ENCODE measurements around the gene UCK2.

Gene UCK2

GRCh38 chr1:165896277-165896676 is 68.9 kb downstream of the UCK2 start:
- TF ChIP-seq CTCF (IDR thresholded peaks at IDR 0.05; ENCODE audit: low read depth, low read length, missing control alignments): no peak
- no peak for DNase-seq (ENCODE audit: low read depth)
- H3K4me3 ChIP-seq (ENCODE audit: low read depth, low read length): no peak overlapping the region

- no peak for TF ChIP-seq CTCF (IDR thresholded peaks at IDR 0.05; ENCODE audit: low read depth, low read length, missing control alignments)
- DNase-seq (ENCODE audit: low read depth): no peak
Measured at GRCh38 chr1:165897326-165898303, 70.2 kb downstream of the UCK2 start.

GRCh38 chr1:165898837-165899236 is 71.4 kb downstream of the UCK2 start:
- no peak for DNase-seq (ENCODE audit: low read depth)
- no peak for TF ChIP-seq CTCF (IDR thresholded peaks at IDR 0.05; ENCODE audit: low read depth, low read length, missing control alignments)
- no peak overlapping the region for H3K4me3 ChIP-seq (ENCODE audit: low read depth, low read length)

More at GRCh38 chr1:165897326-165898303, 70.2 kb downstream of the UCK2 start:
- H3K4me3 ChIP-seq (ENCODE audit: low read depth, low read length): no peak overlapping the region

- DNase-seq (ENCODE audit: low read depth): no peak
- H3K4me3 ChIP-seq (ENCODE audit: low read depth, low read length): no peak overlapping the region
- TF ChIP-seq CTCF (IDR thresholded peaks at IDR 0.05; ENCODE audit: low read depth, low read length, missing control alignments): no peak
Measured at GRCh38 chr1:165899461-165899941, 72.1 kb downstream of the UCK2 start.

- TF ChIP-seq CTCF (IDR thresholded peaks at IDR 0.05; ENCODE audit: low read depth, low read length, missing control alignments): no peak
- no peak overlapping the region for H3K4me3 ChIP-seq (ENCODE audit: low read depth, low read length)
- DNase-seq (ENCODE audit: low read depth): no peak
Measured at GRCh38 chr1:165900576-165901380, 73.4 kb downstream of the UCK2 start.

GRCh38 chr1:165902565-165902964 is 75.2 kb downstream of the UCK2 start:
- H3K4me3 ChIP-seq (ENCODE audit: low read depth, low read length): no peak overlapping the region
- DNase-seq (ENCODE audit: low read depth): no peak
- no peak for TF ChIP-seq CTCF (IDR thresholded peaks at IDR 0.05; ENCODE audit: low read depth, low read length, missing control alignments)
